HepG2 (cell line): ENCODE data around the gene PPP4R4. TPM values are rescaled to one million over a fixed set of nuclear protein-coding genes. Genes with fewer than 3 reads are reported as not detected.

Source experiments
- ETV6 ChIP-seq: sonication (generic); formaldehyde crosslinking; conservative IDR thresholded peaks from 2 replicates; pipeline ENCODE4 v1.4.0; 2020; ENCODE audit warnings: missing genetic modification reagents
- GABPA ChIP-seq, 2 experiments: IDR thresholded peaks; 2 replicates each; pipeline ENCODE4 v1.6.1; 2011 to 2016; ENCODE audit warnings: low read depth in 2 of 2, low read length in 1 of 2, missing biosample characterization in 1 of 2, missing genetic modification characterization in 1 of 2
- HNF1A ChIP-seq, 2 experiments: sonication (generic) in 1 of 2; formaldehyde crosslinking in 1 of 2; IDR thresholded peaks; 2 replicates each; pipeline versions ENCODE4 v1.4.0 to v1.6.1; 2016 to 2020; ENCODE audit warnings: borderline replicate concordance in 1 of 2, low read depth in 1 of 2, mild to moderate bottlenecking in 1 of 2, missing genetic modification reagents in 1 of 2
- MYPOP ChIP-seq: sonication (generic); formaldehyde crosslinking; IDR thresholded peaks from 2 replicates; pipeline ENCODE4 v1.8.1; 2023; ENCODE audit warnings: mild to moderate bottlenecking, moderate library complexity, missing genetic modification reagents
- NKX3-1 ChIP-seq: sonication (generic); formaldehyde crosslinking; IDR thresholded peaks from 2 replicates; pipeline ENCODE4 v1.5.0; 2020; ENCODE audit warnings: missing genetic modification reagents
- SRSF9 ChIP-seq: fragments of 200-400 bp; formaldehyde crosslinking; IDR thresholded peaks from 2 replicates; pipeline ENCODE4 v1.6.1; 2018; ENCODE audit warnings: borderline replicate concordance, mild to moderate bottlenecking, low read depth, low read length; ENCODE audit not compliant: insufficient read depth, poor library complexity, severe bottlenecking
- WIZ ChIP-seq: sonication (generic); formaldehyde crosslinking; IDR thresholded peaks from 2 replicates; pipeline ENCODE4 v1.5.1; 2020; ENCODE audit warnings: mild to moderate bottlenecking, missing genetic modification reagents
- YY1 ChIP-seq: IDR thresholded peaks from 2 replicates; pipeline ENCODE4 v1.6.1; 2011; ENCODE audit warnings: low read length, low read depth, moderate library complexity, mild to moderate bottlenecking; ENCODE audit not compliant: insufficient read depth, insufficient replicate concordance
- ZBTB26 ChIP-seq: IDR thresholded peaks from 2 replicates; pipeline ENCODE4 v1.6.1; 2016; ENCODE audit warnings: missing compliant biosample characterization, missing genetic modification reagents, borderline replicate concordance
- ZNF629 ChIP-seq: sonication (generic); formaldehyde crosslinking; conservative IDR thresholded peaks from 2 replicates; pipeline ENCODE4 v1.5.0; 2020; ENCODE audit warnings: missing genetic modification reagents
- ZNF644 ChIP-seq: IDR thresholded peaks from 2 replicates; pipeline ENCODE4 v1.6.1; 2016; ENCODE audit warnings: low read depth
- ZNF777 ChIP-seq: sonication (generic); formaldehyde crosslinking; IDR thresholded peaks from 2 replicates; pipeline ENCODE4 v1.4.0; 2020; ENCODE audit warnings: missing genetic modification reagents
- ZNF790 ChIP-seq: sonication (generic); formaldehyde crosslinking; IDR thresholded peaks from 2 replicates; pipeline ENCODE4 v1.8.0; 2022; ENCODE audit warnings: missing genetic modification reagents, mild to moderate bottlenecking, borderline replicate concordance
- polyA plus RNA-seq, 8 experiments: library from polyadenylated mRNA; depleted of rRNA in 3 of 8; stranded (reverse) in 7 of 8; unstranded in 1 of 8; fragments of >200 nt; fragmentation: Illumina TruSeq in 4 of 8; extraction: Trizol in 4 of 8; gene quantifications; 2 replicates each; pipeline versions ENCODE4 v1.2.1 to v1.2.3, GENCODE V29; 2011 to 2016; ENCODE audit warnings: low read depth in 4 of 8, missing spikeins in 1 of 8, mixed read lengths in 1 of 8; ENCODE audit not compliant: insufficient read depth in 1 of 8
- total RNA-seq, 5 experiments: library from RNA; depleted of rRNA; stranded (reverse); fragments of >200 nt; fragmentation: Illumina TruSeq; extraction: Trizol; gene quantifications; 2 replicates each; pipeline ENCODE4 v1.2.3, GENCODE V29; 2016; ENCODE audit warnings: low read depth in 1 of 5
- TF ChIP-seq, protein P1 (sequence below): sonication (generic); IDR thresholded peaks from 2 replicates; pipeline ENCODE4 v1.6.1; 2016; ENCODE audit warnings: low read depth, borderline replicate concordance
- TF ChIP-seq, protein P2 (sequence below): IDR thresholded peaks from 2 replicates; pipeline ENCODE4 v1.6.1; 2016; ENCODE audit warnings: missing genetic modification reagents, missing compliant biosample characterization
- TF ChIP-seq, protein P3 (sequence below): sonication (generic); formaldehyde crosslinking; IDR thresholded peaks from 2 replicates; pipeline ENCODE4 v1.4.0; 2020; ENCODE audit warnings: missing genetic modification reagents
- TF ChIP-seq, protein P4 (sequence below): IDR thresholded peaks from 2 replicates; pipeline ENCODE4 v1.6.1; 2016; ENCODE audit warnings: low read depth

Gene PPP4R4
- total and polyA plus RNA-seq, 2 of the 13 experiments (the other 11 are each of a cell fraction or from before 2014, with no cell fraction given) = 9.5 to 19.8 TPM

GRCh38 chr14:94162466-94162865 is 11.7 kb upstream of the PPP4R4 start (continued):
- TF ChIP-seq HNF1A (IDR thresholded peaks at IDR 0.05; ENCODE audit: low read depth) (peak; percentile 65), HNF1A (CRISPR knock-in tag; IDR thresholded peaks at IDR 0.05; ENCODE audit: borderline replicate concordance) (no peak), ZNF777 (CRISPR knock-in tag) (no peak), ZNF644 (CRISPR knock-in tag) (0 out of 2 replicates have a peak, but pooled peaks have one; percentile 36), NKX3-1 (CRISPR knock-in tag) (no peak), ETV6 (CRISPR knock-in tag) (no peak), GABPA (IDR thresholded peaks at IDR 0.05; ENCODE audit: low read depth, low read length) (no peak), GABPA (CRISPR knock-in tag; IDR thresholded peaks at IDR 0.05; ENCODE audit: low read depth) (peak; percentile 54), MYPOP (CRISPR knock-in tag) (0 out of 2 replicates have a peak, but pooled peaks have one; percentile 55), ZNF790 (CRISPR knock-in tag) (no peak), ZNF629 (CRISPR knock-in tag) (no peak), SRSF9 (no peak), WIZ (CRISPR knock-in tag) (0 out of 2 replicates have a peak, but pooled peaks have one; percentile 26), YY1 (peak; percentile 59), ZBTB26 (no peak)
- TF ChIP-seq, protein P1, sequence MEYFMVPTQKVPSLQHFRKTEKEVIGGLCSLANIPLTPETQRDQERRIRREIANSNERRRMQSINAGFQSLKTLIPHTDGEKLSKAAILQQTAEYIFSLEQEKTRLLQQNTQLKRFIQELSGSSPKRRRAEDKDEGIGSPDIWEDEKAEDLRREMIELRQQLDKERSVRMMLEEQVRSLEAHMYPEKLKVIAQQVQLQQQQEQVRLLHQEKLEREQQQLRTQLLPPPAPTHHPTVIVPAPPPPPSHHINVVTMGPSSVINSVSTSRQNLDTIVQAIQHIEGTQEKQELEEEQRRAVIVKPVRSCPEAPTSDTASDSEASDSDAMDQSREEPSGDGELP = peak; percentile 35; the same call in 1 of the 2 replicates
- TF ChIP-seq, protein P2, sequence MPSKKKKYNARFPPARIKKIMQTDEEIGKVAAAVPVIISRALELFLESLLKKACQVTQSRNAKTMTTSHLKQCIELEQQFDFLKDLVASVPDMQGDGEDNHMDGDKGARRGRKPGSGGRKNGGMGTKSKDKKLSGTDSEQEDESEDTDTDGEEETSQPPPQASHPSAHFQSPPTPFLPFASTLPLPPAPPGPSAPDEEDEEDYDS (CRISPR knock-in tag) = peak; percentile 59; the same call in 1 of the 2 replicates
- TF ChIP-seq, protein P3, sequence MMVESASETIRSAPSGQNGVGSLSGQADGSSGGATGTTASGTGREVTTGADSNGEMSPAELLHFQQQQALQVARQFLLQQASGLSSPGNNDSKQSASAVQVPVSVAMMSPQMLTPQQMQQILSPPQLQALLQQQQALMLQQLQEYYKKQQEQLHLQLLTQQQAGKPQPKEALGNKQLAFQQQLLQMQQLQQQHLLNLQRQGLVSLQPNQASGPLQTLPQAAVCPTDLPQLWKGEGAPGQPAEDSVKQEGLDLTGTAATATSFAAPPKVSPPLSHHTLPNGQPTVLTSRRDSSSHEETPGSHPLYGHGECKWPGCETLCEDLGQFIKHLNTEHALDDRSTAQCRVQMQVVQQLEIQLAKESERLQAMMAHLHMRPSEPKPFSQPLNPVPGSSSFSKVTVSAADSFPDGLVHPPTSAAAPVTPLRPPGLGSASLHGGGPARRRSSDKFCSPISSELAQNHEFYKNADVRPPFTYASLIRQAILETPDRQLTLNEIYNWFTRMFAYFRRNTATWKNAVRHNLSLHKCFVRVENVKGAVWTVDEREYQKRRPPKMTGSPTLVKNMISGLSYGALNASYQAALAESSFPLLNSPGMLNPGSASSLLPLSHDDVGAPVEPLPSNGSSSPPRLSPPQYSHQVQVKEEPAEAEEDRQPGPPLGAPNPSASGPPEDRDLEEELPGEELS (CRISPR knock-in tag) = 0 out of 2 replicates have a peak, but pooled peaks have one; percentile 25
- TF ChIP-seq, protein P4, sequence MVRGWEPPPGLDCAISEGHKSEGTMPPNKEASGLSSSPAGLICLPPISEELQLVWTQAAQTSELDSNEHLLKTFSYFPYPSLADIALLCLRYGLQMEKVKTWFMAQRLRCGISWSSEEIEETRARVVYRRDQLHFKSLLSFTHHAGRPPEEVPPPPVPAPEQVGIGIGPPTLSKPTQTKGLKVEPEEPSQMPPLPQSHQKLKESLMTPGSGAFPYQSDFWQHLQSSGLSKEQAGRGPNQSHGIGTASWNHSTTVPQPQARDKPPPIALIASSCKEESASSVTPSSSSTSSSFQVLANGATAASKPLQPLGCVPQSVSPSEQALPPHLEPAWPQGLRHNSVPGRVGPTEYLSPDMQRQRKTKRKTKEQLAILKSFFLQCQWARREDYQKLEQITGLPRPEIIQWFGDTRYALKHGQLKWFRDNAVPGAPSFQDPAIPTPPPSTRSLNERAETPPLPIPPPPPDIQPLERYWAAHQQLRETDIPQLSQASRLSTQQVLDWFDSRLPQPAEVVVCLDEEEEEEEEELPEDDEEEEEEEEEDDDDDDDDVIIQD (CRISPR knock-in tag) = peak; percentile 21; the same call in 1 of the 2 replicates
